GM12878 (cell line): ENCODE data around the gene GPR153. TPM values are rescaled to one million over a fixed set of nuclear protein-coding genes. Genes with fewer than 3 reads are reported as not detected.

ENCODE experiments used
- ATAC-seq: fragments of 200-7000 bp; cut with Tn5 transposase; 3 replicates; pipeline ENCODE4 v1.9.1; 2020; ENCODE audit warnings: mild to moderate bottlenecking, moderate library complexity
- BruUV-seq: library from RNA; stranded (reverse); fragments of 400-500 nt; replicated peaks from 2 replicates; lab custom pipeline; 2021; lab: Mats Ljungman, UMichigan
- CTCF ChIA-PET: fragments of 300-600 bp; sonication (Branson Sonifier 250); formaldehyde crosslinking; extraction: SDS; loops from one replicate; lab custom pipeline; 2021; ENCODE audit warnings: inconsistent platforms; lab: Yijun Ruan, JAX
- POLR2A ChIA-PET: fragments of 350-600 bp; formaldehyde crosslinking; extraction: SDS; loops from one replicate; lab custom pipeline; 2021; ENCODE audit warnings: inconsistent platforms; lab: Charles Lee
- RAD21 ChIA-PET: fragments of 300-600 bp; sonication (Branson Sonifier 250); formaldehyde crosslinking; loops from one replicate; lab custom pipeline; 2023; ENCODE audit warnings: antibody characterized with exemption; ENCODE audit not compliant: unreplicated experiment; lab: Charles Lee
- SMC1A ChIA-PET: fragments of 300-600 bp; sonication (Branson Sonifier 250); formaldehyde crosslinking; loops from one replicate; lab custom pipeline; 2023; ENCODE audit not compliant: unreplicated experiment, uncharacterized antibody; lab: Charles Lee
- DNase-seq: peaks from one replicate; pipeline ENCODE4 v3.0.0-alpha.2; 2011; ENCODE audit warnings: low read depth, low spot score
- FAIRE-seq: peaks from 3 replicates; lab custom pipeline; 2011; peaks lifted over from hg19 to GRCh38; lab: Jason Lieb, UNC
- H2AFZ ChIP-seq: 2 replicates; pipeline ENCODE4 v1.6.0; 2011; ENCODE audit warnings: low read depth, low read length, control low read depth; ENCODE audit not compliant: control insufficient read depth
- H3K27ac ChIP-seq: 2 replicates; pipeline ENCODE4 v1.5.1; 2011; ENCODE audit warnings: control low read depth; ENCODE audit not compliant: control insufficient read depth, insufficient read depth
- H3K27me3 ChIP-seq, 2 experiments: replicated peaks in 1 of 2; 2 replicates each; pipeline versions ENCODE4 v1.6.0 to v1.6.1; 2011; ENCODE audit warnings: low read length in 1 of 2; ENCODE audit not compliant: control insufficient read depth in 2 of 2, insufficient read depth in 2 of 2
- H3K36me3 ChIP-seq, 2 experiments: 2 replicates each; pipeline ENCODE4 v1.5.1; 2011; ENCODE audit warnings: low read length in 1 of 2; ENCODE audit not compliant: control insufficient read depth in 2 of 2, insufficient read depth in 2 of 2
- H3K4me1 ChIP-seq: 2 replicates; pipeline ENCODE4 v1.6.1; 2011; ENCODE audit warnings: mild to moderate bottlenecking, low read length, moderate library complexity, mixed read lengths; ENCODE audit not compliant: control insufficient read depth, insufficient read depth
- H3K4me2 ChIP-seq: 2 replicates; pipeline ENCODE4 v1.6.0; 2011; ENCODE audit warnings: control low read depth; ENCODE audit not compliant: control insufficient read depth, insufficient read depth
- H3K4me3 ChIP-seq: fragments of 200-600 bp; sonication (generic); 2 replicates; pipeline ENCODE4 v1.5.1; 2016
- H3K79me2 ChIP-seq: 2 replicates; pipeline ENCODE4 v1.6.0; 2011; ENCODE audit warnings: low read length; ENCODE audit not compliant: control insufficient read depth, insufficient read depth
- H3K9ac ChIP-seq: 2 replicates; pipeline ENCODE4 v1.8.0; 2011; ENCODE audit warnings: low read length, control low read depth, mixed read lengths; ENCODE audit not compliant: control insufficient read depth, insufficient read depth
- H3K9me3 ChIP-seq: replicated peaks from 3 replicates; pipeline ENCODE4 v1.5.1; 2011; ENCODE audit warnings: mild to moderate bottlenecking, low read length; ENCODE audit not compliant: control insufficient read depth, insufficient read depth
- H4K20me1 ChIP-seq: 2 replicates; pipeline ENCODE4 v1.6.0; 2011; ENCODE audit not compliant: control insufficient read depth, insufficient read depth
- ATF7 ChIP-seq: fragments of 450-650 bp; IDR thresholded peaks from 2 replicates; pipeline ENCODE4 v1.6.1; 2016; ENCODE audit warnings: low read depth, mild to moderate bottlenecking
- BCL11A ChIP-seq: IDR thresholded peaks from 2 replicates; pipeline ENCODE4 v1.6.1; 2011; ENCODE audit warnings: low read depth, low read length
- BHLHE40 ChIP-seq, 2 experiments: fragments of 450-650 bp in 1 of 2; IDR thresholded peaks; 2 replicates each; pipeline ENCODE4 v1.6.1; 2011 to 2017; ENCODE audit warnings: low read depth in 2 of 2, borderline replicate concordance in 1 of 2, improper control_type of control experiment in 1 of 2, low read length in 1 of 2, mild to moderate bottlenecking in 1 of 2
- CBX5 ChIP-seq: sonication (generic); IDR thresholded peaks from 2 replicates; pipeline ENCODE4 v1.6.1; 2016; ENCODE audit warnings: low read depth, moderate library complexity, mild to moderate bottlenecking, inconsistent platforms
- CHD1 ChIP-seq: IDR thresholded peaks from 2 replicates; pipeline ENCODE4 v1.6.1; 2012; ENCODE audit warnings: low read depth, low read length, improper control_type of control experiment
- CREB1 ChIP-seq: IDR thresholded peaks from 2 replicates; pipeline ENCODE4 v1.6.1; 2012; ENCODE audit warnings: low read depth, mild to moderate bottlenecking, inconsistent platforms
- HDGF ChIP-seq: fragments of 450-650 bp; IDR thresholded peaks from 2 replicates; pipeline ENCODE4 v1.6.1; 2016; ENCODE audit warnings: antibody characterized with exemption
- HSF1 ChIP-seq: fragments of 150-350 bp; IDR thresholded peaks from 2 replicates; pipeline ENCODE4 v1.6.1; 2014; ENCODE audit warnings: mild to moderate bottlenecking, low read depth, low read length
- KAT2A ChIP-seq: conservative IDR thresholded peaks from 2 replicates; pipeline ENCODE4 v1.6.1; 2011; ENCODE audit warnings: low read depth, low read length; ENCODE audit not compliant: control insufficient read depth
- MYB ChIP-seq: fragments of 150-350 bp; IDR thresholded peaks from 2 replicates; pipeline ENCODE4 v1.6.1; 2014; ENCODE audit warnings: mild to moderate bottlenecking, low read depth, low read length, borderline replicate concordance
- POLR2AphosphoS2 ChIP-seq: IDR thresholded peaks from 2 replicates; pipeline ENCODE4 v1.6.1; 2011; ENCODE audit warnings: low read depth, mild to moderate bottlenecking, low read length, improper control_type of control experiment, moderate library complexity
- RB1 ChIP-seq: fragments of 450-650 bp; formaldehyde crosslinking; IDR thresholded peaks from 2 replicates; pipeline ENCODE4 v1.6.1; 2017; ENCODE audit warnings: mild to moderate bottlenecking, borderline replicate concordance
- SREBF2 ChIP-seq: IDR thresholded peaks from 2 replicates; pipeline ENCODE4 v1.6.1; 2012; ENCODE audit warnings: mild to moderate bottlenecking, low read length
- TBL1XR1 ChIP-seq: IDR thresholded peaks from 2 replicates; pipeline ENCODE4 v1.6.1; 2012; ENCODE audit warnings: low read depth, low read length, improper control_type of control experiment
- USF2 ChIP-seq: IDR thresholded peaks from 2 replicates; pipeline ENCODE4 v1.6.1; 2011; ENCODE audit warnings: low read depth, low read length, improper control_type of control experiment, borderline replicate concordance
- WRNIP1 ChIP-seq: IDR thresholded peaks from 2 replicates; pipeline ENCODE4 v1.6.1; 2011; ENCODE audit warnings: low read depth, low read length, improper control_type of control experiment, borderline replicate concordance
- YBX1 ChIP-seq: fragments of 450-650 bp; IDR thresholded peaks from 2 replicates; pipeline ENCODE4 v1.6.1; 2016; ENCODE audit warnings: antibody characterized with exemption
- ZSCAN29 ChIP-seq: fragments of 450-650 bp; IDR thresholded peaks from 2 replicates; pipeline ENCODE4 v1.6.1; 2017; ENCODE audit warnings: mild to moderate bottlenecking, moderate library complexity
- ZZZ3 ChIP-seq: IDR thresholded peaks from 2 replicates; pipeline ENCODE4 v1.6.1; 2011; ENCODE audit warnings: low read depth; ENCODE audit not compliant: control insufficient read depth, insufficient read length
- WGBS: methylation state at CpG from one replicate; pipeline ENCODE4 v1.1.6; 2016; ENCODE audit warnings: low lambda C conversion rate; ENCODE audit not compliant: insufficient replicate concordance, insufficient coverage; ENCODE audit errors: missing lambda C conversion rate; 5-methylcytosine and 5-hydroxymethylcytosine counted together
- in situ Hi-C: fragments of 300-500 bp; cut with MboI; formaldehyde crosslinking; loops from 9 replicates; pipeline ENCODE4 v1.14.3; 2018; ENCODE audit warnings: mixed read lengths
- intact Hi-C: fragments of 100-400 bp; cut with micrococcal nuclease; formaldehyde crosslinking; loops from one replicate; pipeline ENCODE4 v1.14.2; 2022; ENCODE audit not compliant: unreplicated experiment
- polyA plus RNA-seq, 11 experiments: library from polyadenylated mRNA; depleted of rRNA in 4 of 11; unstranded in 6 of 11; stranded (reverse) in 5 of 11; fragments of >200 nt; fragmentation: Nextera tagmentation in 4 of 11; fragmentation: Illumina TruSeq in 1 of 11; extraction: Ambion mirVana in 4 of 11; extraction: Trizol in 1 of 11; gene quantifications; 1 replicate in 1 of 11; 2 replicates in 10 of 11; pipeline versions ENCODE4 v1.2.1 to v1.2.3, GENCODE V29; 2011 to 2016; ENCODE audit warnings: inconsistent platforms in 2 of 11, missing spikeins in 2 of 11, low read depth in 1 of 11
- total RNA-seq, 4 experiments: library from RNA; depleted of rRNA in 3 of 4; stranded (reverse); fragments of >200 nt in 3 of 4; fragmentation: Illumina TruSeq in 1 of 4; extraction: Trizol in 1 of 4; gene quantifications; 2 replicates each; pipeline versions ENCODE4 v1.2.1 to v1.2.3, GENCODE V29; 2013 to 2021
- TF ChIP-seq, protein P1 (sequence below): IDR thresholded peaks from 2 replicates; pipeline ENCODE4 v1.6.1; 2012; ENCODE audit warnings: low read depth, low read length, improper control_type of control experiment

GPR153 gene
- total and polyA plus RNA-seq, 10 of the 15 experiments (the other 5 are each of a cell fraction or from before 2014, with no cell fraction given), result 0.04 to 2.2 (median 0.54) TPM

- SMC1A ChIA-PET, result no interaction called here
- RAD21 ChIA-PET, result interaction anchor here (1.0 kb wide), 1 partner anchor 30 kb away, joined by 3 read pairs; no protein-coding TSS in a partner anchor
- Histone ChIP-seq H3K36me3 (peaks cover 0 to 7% of the 10 kb centered on the region in 2 experiments; a peak in 2 of 4 replicates), H3K27ac (no peak overlapping the region), H3K27me3 (no peaks in the 10 kb centered on the region), H3K4me1 (no peaks in the 10 kb centered on the region), H4K20me1 (no peaks in the 10 kb centered on the region), H3K9me3 (no peaks in the 10 kb centered on the region), H3K4me3 (no peak overlapping the region), H3K4me2 (no peak overlapping the region), H3K9ac (no peak overlapping the region), H2AFZ (no peak overlapping the region), H3K79me2 (no peaks in the 10 kb centered on the region)
- no peak for DNase-seq
- FAIRE-seq, result no peak
- ATAC-seq, result no peak
- intact Hi-C loops (no loop called here), in situ Hi-C loops (no loop called here)
- TF ChIP-seq POLR2AphosphoS2 (no peak), KAT2A (no peak), MYB (no peak), USF2 (no peak), ATF7 (no peak), SREBF2 (no peak), HSF1 (no peak), BCL11A (no peak), RB1 (no peak), CBX5 (no peak), CHD1 (no peak), HDGF (no peak), CREB1 (no peak), ZZZ3 (no peak), WRNIP1 (no peak), TBL1XR1 (no peak), ZSCAN29 (no peak), BHLHE40 (IDR thresholded peaks at IDR 0.05; ENCODE audit: borderline replicate concordance in 1 of 2, low read depth in 2 of 2, low read length in 1 of 2) (no peak), YBX1 (no peak)
- TF ChIP-seq, protein P1, sequence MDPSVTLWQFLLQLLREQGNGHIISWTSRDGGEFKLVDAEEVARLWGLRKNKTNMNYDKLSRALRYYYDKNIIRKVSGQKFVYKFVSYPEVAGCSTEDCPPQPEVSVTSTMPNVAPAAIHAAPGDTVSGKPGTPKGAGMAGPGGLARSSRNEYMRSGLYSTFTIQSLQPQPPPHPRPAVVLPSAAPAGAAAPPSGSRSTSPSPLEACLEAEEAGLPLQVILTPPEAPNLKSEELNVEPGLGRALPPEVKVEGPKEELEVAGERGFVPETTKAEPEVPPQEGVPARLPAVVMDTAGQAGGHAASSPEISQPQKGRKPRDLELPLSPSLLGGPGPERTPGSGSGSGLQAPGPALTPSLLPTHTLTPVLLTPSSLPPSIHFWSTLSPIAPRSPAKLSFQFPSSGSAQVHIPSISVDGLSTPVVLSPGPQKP, result no peak
- POLR2A ChIA-PET, result no interaction called here
- 93% methylated on average over 19 of the region's 20 CpGs for WGBS
- BruUV-seq, result no TSS peak
- CTCF ChIA-PET, result no interaction called here
These were observed 16.1 kb upstream of the GPR153 start for GRCh38 chr1:6276811-6277555.
